ENCODE measurements around the gene KLHDC7B.
A peak's percentile ranks its signal among the peaks of the same experiment; 100 is the strongest.

The KLHDC7B gene

DNA sequence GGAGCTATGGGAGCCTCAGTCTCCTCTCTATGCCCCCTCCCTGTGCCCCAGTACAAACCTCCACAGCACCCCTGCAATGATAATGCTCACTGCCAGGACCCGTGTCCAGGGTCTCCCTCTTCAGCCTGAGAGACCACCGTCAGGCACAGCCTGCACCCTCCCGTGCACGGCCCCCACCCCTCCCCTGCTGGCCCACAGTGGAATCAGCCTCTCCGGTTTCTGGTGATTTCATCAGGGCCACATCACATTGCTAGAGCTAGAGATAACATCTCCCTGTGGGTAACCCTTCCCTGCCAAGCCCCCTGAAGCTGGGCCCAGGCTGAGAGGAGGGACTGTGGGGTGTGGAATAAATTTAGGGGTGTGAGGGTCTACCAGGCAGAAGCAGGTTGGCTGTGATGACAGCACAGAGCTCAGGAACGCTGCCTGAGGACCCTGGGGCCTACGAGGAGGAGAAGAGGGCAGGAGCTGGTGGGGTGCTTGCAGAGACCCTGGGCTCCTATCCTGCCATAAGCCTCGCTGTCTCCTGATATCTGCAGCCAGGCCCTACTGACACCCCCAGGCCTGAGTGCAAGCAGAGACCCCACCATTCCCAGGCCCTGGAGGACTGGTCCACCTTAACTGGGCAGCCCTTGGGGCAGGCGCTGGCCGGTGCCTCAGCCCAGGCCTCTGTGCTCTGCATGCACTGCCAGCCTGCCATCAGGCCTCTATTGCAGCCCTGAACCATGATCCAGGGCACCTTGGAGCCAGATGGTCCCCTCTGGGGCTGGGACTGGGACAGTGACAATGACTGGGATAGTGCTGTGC lies at the start of gene KLHDC7B:
Gene KLHDC7B, plus strand, starts transcription at position 378 of the 804 bp plus-strand sequence. Its CDS starts 345 bp downstream, at position 723.
- peak; percentile 44 for DNase-seq (ENCODE audit: low spot score)

DNA sequence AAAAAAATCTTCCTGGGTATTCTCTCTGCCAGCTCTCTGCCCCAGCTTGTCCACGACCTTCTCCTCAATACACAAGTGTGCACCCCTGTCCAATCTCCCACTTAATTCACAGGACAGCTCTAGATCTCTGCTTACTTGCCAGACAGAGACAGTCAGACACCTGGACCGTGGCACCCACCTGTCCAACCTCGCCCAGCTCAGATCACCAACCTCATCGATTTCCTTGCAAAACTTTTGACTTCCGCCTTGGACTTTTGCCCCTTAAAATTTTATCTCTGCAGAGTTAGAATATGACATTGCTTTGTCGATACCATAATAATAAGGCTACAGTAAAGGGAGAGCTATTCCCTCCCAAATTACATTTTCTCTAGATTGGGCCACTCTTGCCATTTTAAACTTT lies 48.6 kb upstream of the KLHDC7B start:
- DNase-seq (ENCODE audit: low spot score): no peak

DNA sequence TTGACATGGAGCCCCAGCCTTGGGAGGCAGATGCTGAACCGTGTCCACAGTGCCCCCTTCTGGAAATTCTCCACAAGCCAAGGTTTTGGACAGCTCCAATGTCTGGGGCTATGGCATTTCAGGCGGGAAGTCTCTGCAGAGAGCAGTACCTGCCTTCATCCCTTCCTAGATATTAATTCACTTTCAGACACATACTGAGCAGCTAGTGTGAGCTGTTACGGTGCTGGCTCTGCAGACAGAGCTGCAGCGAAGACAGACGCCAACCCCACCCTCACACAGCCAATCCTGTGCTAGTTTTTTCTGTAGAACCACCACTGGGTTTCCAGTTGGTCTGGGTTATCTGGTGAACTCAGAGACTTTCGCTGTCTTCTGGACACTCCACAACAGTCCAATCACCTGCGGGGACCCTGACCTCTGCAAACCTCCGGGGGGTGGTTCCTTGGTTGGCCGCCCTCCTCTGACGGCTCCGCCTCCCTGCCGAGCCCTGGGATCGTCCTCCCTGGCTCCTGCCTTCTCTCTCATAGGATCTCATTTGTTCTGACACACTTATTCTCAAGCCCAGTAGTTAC lies 47.3 kb upstream of the KLHDC7B start:
- peak; percentile 82 for DNase-seq (ENCODE audit: low spot score)

DNA sequence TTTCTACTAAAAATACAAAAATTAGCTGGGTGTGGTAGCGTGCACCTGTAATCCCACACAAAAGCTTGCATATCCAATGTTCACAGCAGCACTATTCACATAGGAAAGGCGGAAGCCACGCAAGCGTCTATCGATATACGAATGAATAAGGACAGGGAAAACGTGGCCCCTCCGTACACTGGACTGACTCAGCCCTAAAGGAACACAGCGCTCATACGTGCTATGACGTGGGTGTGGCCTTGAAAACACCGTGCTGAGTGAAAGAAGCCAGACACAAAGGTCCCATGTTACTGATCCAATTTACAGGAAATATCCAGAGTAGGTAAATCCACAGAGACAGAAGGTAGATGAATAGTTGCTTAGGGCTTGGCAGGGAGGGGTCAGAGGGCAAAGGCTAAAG lies 45.2 kb upstream of the KLHDC7B start:
- no peak for DNase-seq (ENCODE audit: low spot score)

DNA sequence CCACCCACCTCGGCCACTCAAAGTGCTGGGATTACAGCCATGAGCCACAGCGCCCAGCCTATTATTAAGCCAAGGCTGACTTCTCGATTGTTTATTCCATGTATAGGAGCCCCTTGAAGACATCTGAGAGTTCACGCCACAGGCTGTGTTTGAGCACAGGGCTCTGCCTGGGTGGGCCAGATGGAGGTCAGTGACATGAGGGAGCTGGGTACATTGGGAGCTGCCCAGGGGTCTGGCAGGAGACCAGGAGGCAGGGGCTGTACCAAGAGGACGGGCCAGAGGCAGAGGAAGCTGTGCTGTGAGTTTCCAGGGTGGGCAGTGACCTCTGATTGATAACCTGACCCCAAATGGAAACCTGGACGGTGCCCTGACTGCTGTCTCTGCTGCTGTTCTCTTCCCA lies 43.6 kb upstream of the KLHDC7B start:
- DNase-seq (ENCODE audit: low spot score): no peak

DNA sequence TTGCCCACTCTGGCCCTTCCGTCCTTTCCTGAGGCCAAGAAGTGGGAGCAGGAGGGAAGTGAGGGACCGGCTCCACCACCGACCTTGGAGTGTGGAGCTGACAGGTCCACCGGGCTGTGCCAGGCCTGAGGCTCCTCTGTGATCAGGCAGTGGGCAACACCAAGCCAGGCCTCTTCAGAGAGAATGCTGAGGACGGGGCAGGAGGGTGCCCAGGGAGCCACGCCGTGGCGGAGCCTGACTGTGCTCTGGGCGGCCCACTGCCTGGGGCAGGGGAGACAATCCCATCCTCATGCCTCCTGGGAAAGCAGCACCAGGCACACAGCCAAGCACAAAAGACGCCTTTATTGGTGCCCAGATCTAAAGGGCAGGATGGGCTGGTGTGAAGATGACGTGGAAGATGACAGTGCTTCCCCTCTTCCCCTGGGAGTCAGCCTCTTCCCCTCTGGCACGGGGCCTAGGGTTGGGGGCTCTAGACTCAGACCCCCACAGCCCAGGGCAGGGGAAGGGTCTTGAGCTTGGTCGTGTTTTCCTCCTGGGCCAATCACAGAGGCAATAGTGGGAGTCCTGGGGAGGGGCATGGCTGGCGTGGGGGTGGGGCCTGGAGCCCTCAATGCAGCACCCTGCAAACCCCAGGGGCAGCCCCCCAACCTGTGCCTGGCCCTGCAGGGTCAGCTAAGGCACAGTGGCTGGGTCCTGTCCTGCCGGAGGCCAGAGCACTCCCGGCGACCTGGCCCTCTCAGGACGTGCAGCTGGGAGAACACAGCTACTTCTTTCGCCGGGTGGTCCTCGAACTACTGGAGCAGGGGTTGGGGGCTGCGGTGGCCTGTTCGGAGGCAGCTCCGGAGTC lies 42.8 kb upstream of the KLHDC7B start:
- no peak for DNase-seq (ENCODE audit: low spot score)

DNA sequence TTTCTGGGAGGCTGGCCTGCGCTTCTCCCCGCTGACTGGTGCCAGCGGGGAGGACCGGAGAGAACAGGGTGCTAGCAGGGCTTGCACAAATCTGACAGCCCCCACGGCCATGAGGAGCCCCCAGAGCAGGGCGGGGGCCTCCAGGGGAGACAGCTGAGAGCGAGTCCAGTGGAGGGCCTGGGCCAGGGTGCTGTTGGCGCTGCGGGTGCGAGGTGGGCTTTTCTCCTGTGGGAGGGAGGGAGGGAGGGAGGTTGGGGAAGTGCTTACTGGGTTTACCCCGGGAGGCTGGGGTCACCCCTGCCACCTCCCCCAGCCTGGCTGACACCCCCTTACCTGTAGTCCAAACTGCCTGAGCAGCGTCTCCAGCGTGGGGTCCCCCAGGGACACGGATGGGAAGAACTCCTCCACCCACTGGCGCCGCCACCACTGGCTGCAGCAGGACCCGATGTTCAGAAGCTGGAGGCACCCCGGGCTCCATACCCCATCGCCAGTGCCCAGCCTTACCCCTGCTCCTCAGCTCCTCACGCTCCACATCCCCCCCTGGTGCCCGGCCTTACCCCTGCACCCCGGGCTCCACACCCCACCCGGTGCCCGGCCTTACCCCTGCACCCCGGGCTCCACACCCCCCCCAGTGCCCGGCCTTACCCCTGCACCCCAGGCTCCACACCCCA lies 42.1 kb upstream of the KLHDC7B start:
- DNase-seq (ENCODE audit: low spot score): no peak

DNA sequence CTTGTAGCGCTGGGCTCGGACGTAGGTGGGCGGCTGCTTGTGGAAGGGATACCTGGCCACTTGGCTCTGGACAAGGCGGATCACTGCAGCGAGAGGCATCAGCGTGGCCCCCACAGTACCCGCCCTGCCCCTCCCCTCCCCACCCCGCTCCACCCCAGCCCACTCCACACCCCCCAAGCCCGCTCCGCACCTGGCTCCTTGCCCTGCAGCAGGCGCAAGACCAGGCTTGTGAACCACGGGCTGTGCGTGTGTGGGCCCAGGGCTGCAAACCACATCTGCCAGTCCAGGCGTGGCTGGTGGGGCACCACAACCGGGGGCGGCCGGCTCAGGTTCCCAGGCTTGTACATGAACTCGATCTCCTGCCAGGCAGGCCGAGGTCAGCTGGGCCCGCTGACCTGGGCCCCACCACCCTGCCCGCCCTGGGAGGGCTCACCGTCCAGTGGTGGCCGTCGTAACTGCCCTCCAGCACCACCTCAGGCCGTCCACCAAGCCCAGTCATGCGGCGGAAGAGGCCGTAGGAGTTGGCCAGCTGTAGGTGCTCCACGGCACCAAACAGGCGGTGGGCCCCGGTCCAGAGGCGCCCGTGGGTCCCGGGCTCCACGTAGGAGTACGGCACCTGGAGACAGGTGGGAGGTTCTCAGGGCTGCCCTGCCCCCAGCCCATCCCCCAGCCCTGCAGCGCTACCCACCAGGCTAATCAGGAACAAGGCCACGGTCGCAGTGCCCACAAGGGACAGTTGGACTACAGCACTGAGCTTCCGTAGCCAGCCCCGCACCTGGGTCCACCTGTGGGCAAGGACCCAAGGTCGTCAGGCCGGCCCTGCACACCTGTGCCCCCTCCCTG lies 41.1 kb upstream of the KLHDC7B start:
- DNase-seq (ENCODE audit: low spot score): no peak

DNA sequence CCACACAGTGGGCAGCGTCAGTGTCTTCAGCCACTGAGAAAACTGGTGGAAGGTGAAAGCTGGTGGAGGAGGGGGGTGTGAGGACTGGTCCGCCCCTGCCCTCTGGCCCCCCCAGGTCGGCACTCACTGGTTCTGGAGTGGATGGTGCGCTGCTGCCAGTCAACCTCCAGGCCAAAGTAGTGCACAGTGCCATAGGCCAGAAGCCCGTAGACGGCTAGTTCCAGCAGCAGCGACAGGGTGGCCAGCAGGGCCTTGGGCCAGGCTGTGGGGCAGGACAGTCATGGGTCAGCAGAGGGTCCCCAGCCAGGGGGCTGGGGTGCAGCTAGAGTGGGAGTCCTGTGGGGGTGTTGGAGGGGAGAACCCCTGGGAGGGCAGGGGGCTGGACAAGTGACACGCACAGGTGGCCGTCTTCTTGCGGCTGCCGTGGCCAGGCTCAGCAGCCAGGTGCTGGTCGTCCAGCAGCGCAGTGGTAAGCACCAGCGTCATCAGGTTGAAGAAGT lies 40.4 kb upstream of the KLHDC7B start:
- DNase-seq (ENCODE audit: low spot score): no peak

DNA sequence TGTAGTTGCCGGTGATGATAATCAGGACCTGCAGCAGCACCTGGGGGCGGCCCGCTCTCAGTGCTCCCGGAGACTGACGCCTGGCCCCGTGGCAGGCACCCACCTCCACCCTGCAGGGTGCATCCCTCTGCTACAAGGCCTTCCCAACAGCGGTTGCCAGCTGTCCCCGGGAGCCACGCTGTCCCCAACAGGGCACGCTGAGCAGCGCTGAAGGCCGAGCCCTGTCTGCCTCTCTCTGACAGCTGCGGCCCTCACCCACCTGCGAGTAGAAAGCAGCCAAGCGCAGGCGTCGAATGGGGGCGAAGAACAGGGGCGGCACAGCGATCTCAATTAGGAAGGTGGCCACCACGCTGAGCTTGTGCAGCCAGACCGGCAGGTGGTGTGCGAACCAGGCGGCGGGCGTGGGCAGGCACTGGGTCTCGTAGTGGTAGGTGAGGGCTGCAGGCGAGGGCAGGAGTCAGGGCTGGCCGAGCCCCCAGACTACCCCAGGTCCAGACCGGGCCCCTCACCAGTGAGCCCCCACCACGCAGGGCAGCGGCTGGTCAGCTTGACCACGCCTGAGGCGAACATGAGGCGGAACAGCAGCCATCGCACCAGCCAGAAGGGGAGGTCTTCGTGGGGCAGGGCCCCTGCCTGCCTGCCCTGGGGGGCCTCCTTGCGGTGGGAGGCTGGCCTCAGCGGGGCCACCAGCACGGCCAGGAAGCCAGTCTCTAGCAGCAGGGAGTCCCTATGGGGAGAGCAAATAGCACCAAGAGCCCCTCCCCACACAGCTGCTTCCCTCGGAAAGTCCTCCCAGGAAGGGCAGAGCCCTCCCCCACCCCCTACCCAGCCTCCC lies 39.7 kb upstream of the KLHDC7B start:
- no peak for DNase-seq (ENCODE audit: low spot score)

DNA sequence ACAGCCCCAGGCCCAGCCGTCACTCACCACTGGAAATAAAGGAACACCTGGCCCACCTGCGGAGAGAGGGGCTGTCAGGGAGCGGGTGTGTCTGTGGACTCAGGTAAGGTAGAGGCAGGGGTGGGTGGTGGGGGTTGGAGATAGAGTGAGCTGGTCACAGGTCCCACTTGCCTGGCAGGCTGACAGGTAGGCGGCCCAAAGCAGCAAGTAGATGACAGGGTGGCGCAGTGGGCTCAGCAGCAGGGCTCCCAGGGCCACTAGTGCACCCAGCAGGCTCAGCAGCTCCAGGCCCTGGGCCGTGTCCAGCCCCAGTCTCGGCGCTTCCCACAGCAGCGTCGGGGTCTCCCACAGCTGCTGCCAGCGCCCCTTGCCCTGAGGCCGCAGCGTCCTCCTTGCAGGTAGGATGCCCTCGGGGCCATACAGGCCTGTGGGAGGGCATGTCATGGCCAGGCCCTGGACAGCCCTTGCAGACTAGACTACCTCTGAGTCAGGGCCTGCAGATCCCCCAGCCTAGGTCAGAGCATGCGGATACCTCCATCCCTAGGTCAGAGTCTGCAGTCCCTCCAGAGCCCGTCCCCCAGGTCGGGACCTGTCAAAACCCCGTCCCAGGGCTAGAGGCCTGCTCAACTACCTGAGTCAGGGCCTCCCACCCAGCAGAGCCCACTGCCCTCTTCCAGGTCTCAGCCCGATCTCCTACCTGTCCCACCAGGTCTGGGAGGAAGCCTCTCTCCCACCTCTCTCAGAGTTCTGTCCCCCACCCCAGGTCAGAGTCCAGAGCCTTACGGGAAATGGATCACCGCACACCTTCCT lies 38.9 kb upstream of the KLHDC7B start:
- DNase-seq (ENCODE audit: low spot score): no peak

DNA sequence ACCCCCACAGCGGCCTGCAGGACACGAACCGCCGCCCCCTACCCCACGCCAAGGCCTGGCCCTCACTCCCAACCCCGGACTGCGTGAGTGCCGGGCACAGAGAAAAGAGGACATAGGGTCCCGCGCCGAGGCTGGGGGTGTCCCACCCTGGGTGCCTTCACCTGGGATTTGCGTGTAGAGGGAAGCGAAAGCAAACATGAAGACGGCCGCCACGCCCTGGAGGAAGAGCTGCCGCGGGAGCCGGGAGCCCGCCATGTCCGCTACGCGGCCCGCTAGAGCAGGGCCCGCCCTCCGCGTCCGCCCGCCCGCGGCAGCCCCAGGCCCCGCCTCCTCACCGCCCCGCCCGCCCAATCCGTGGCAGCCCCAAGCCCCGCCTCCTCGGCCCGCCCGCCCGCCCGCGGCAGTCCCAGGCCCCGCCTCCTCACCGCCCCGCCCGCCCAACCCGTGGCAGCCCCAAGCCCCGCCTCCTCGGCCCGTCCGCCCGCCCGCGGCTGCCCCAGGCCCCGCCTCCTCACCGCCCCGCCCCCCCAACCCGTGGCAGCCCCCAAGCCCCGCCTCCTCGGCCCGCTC lies 38.2 kb upstream of the KLHDC7B start, which contains the start of gene LMF2:
Gene LMF2, minus strand, starts transcription at position 282 of the 570 bp plus-strand sequence. Its CDS starts 27 bp downstream, at position 255.
- DNase-seq (ENCODE audit: low spot score): peak; percentile 93

DNA sequence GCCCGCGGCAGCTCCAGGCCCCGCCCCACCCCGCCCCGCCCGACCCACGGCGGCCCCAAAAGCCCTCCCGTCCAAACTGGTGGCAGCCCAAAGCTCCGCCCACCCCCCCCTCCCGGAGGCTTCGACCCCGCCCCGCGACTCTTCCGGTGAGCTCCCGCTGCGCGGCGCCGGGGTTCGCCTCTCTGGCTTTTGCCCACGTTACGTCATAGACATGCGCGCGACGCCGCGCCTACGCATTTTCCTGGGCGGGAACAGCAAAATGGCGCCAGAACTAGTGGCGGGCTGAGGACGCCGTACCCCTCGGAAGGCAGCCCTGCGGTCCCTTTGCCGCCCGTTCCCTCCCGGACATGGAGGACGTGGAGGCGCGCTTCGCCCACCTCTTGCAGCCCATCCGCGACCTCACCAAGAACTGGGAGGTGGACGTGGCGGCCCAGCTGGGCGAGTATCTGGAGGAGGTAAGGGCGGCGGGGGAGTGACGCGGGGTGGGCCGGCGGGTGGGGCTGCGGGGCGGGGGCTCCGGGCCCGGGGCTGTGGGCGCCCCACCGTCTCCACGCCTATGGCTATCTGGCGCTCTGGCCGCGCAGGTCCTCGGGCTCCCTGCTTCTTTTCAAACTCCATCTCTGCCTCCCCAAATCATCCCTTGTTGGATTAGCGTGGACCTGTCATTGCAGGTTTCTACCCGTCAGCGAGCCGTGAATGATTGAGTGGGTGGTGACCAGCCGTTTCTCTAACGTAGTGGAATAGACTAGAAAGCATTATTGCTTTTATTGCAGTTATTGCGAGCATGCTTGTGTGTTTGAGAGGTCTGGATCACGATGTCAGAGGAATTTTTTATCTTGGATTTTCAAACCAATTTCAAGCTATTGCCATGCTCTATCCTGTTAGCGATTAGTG lies 37.5 kb upstream of the KLHDC7B start, which contains the start of gene NCAPH2:
Gene NCAPH2, plus strand, starts transcription at position 234 of the 894 bp plus-strand sequence. Its CDS starts 114 bp downstream, at position 348.
- peak; percentile 97 for DNase-seq (ENCODE audit: low spot score)

DNA sequence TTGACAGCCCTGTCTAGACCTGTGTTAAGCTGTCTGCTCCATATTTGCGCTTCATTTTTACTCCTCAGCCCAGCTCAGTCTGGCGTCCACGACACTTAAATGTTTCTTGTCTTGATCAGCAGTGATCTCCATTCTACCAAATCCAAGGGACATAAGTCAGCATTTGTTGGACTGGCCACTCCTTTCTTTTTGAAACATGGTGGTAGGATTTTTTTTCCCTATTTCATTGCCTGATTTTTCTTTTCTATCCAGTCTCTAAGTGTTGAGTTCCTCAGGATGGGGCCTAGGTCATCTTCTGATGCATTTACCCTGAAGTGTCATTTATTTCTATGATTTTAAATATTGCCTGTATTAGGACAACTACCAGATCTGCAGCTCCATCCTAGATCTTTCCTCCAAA lies 36.8 kb upstream of the KLHDC7B start:
- DNase-seq (ENCODE audit: low spot score): no peak

DNA sequence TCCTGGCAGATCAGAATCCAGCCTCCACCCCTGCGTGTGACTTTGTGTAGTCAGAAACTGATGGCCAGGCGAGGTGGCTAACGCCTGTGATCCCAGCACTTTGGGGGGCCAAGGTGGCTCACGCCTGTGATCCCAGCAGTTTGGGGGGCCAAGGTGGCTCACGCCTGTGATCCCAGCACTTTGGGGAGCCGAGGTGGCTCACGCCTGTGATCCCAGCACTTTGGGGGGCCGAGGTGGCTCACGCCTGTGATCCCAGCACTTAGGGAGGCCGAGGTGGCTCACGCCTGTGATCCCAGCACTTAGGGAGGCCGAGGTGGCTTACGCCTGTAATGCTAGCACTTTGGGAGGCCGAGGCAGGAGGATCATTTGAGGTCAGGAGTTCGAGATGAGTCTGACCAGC lies 32.5 kb upstream of the KLHDC7B start:
- DNase-seq (ENCODE audit: low spot score): no peak

DNA sequence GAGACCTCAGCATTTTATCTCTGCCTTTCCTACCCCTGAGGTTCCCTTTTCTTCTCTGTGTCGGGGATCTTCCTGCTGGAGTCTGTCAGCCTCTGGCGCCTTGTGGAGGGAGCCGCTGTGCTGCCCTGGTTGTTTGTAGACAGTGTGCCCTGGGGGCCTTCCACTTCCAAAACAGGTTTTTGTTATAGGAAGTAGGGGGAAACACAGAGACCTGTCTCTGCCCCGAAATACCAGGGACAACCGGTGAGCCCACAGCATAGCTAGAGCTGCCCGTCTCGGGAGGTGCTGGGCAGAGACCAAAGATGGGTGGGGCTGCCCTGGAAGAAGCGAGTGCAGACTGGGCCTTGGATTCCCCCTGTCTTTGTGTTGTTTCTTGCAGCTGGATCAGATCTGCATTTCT lies 29.6 kb upstream of the KLHDC7B start:
- DNase-seq (ENCODE audit: low spot score): no peak

DNA sequence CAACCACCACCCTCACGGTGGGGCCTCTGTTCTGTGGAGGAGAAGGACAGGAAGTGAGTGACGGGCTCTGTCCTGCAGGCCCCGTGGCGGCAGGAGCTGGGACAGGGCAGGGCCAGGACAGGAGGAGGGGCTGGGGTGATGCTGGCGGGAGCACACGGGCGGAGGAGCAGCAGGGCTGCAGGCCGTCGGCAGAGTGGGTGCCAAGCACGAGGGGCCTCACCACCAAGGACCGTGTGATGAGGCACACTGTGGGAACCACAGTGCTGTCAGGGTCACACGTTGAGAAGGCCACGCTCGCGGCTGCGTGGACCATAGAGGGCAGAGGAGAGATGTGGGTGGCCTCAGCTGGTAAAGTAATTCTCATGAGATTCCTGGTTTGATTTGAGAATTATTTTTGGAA lies 28.8 kb upstream of the KLHDC7B start:
- DNase-seq (ENCODE audit: low spot score): no peak
